Effector memory CD4-positive, alpha-beta T cell (primary cell): ENCODE measurements around the gene INSIG1.

Experiments used
- DNase-seq, 3 donors: peaks; one replicate each; pipeline ENCODE4 v3.0.0-alpha.2; 2020
- H3K27ac ChIP-seq: 2 replicates; pipeline ENCODE4 v1.7.0; 2013; ENCODE audit warnings: mild to moderate bottlenecking, low read length, moderate library complexity; ENCODE audit not compliant: insufficient read depth, poor library complexity, severe bottlenecking
- H3K27me3 ChIP-seq: replicated peaks from 2 replicates; pipeline ENCODE4 v1.7.0; 2013; ENCODE audit warnings: mild to moderate bottlenecking, low read length; ENCODE audit not compliant: insufficient read depth, control insufficient read depth, poor library complexity, severe bottlenecking
- H3K36me3 ChIP-seq: 2 replicates; pipeline ENCODE4 v1.7.0; 2013; ENCODE audit warnings: mild to moderate bottlenecking, low read length, moderate library complexity; ENCODE audit not compliant: control insufficient read depth, insufficient read depth
- H3K4me1 ChIP-seq: 2 replicates; pipeline ENCODE4 v1.7.0; 2013; ENCODE audit warnings: low read length, mild to moderate bottlenecking; ENCODE audit not compliant: control insufficient read depth, insufficient read depth, poor library complexity, severe bottlenecking
- H3K4me3 ChIP-seq: 2 replicates; pipeline ENCODE4 v1.7.0; 2013; ENCODE audit warnings: low read length, low read depth, mild to moderate bottlenecking; ENCODE audit not compliant: insufficient read depth, poor library complexity, severe bottlenecking
- H3K9me3 ChIP-seq: 2 replicates; pipeline ENCODE4 v1.7.0; 2013; ENCODE audit warnings: mild to moderate bottlenecking, low read length, moderate library complexity; ENCODE audit not compliant: control insufficient read depth

INSIG1 gene

GRCh38 chr7:155292680-155293226, 4.9 kb upstream of the INSIG1 start:
- Histone ChIP-seq H3K27me3 (no peaks in the 10 kb centered on the region), H3K4me3 (no peak overlapping the region), H3K36me3 (no peaks in the 10 kb centered on the region), H3K9me3 (no peaks in the 10 kb centered on the region), H3K27ac (no peak overlapping the region), H3K4me1 (peaks cover 9% of the 10 kb centered on the region)
- no peak for DNase-seq

- Histone ChIP-seq H3K4me1 (peaks cover 17% of the 10 kb centered on the region), H3K27ac (no peak overlapping the region), H3K4me3 (no peak overlapping the region), H3K27me3 (no peaks in the 10 kb centered on the region), H3K36me3 (no peaks in the 10 kb centered on the region), H3K9me3 (no peaks in the 10 kb centered on the region)
- no peak for DNase-seq
Observed at GRCh38 chr7:155293721-155294510, 3.8 kb upstream of the INSIG1 start.

GRCh38 chr7:155294511-155294778, 3.2 kb upstream of the INSIG1 start:
- Histone ChIP-seq H3K4me1 (peaks cover 20% of the 10 kb centered on the region), H3K27ac (no peak overlapping the region), H3K4me3 (no peak overlapping the region), H3K27me3 (no peaks in the 10 kb centered on the region), H3K9me3 (no peaks in the 10 kb centered on the region), H3K36me3 (no peaks in the 10 kb centered on the region)
- DNase-seq = no peak

GRCh38 chr7:155295511-155295910, 2.2 kb upstream of the INSIG1 start:
- H3K36me3 ChIP-seq = no peaks in the 10 kb centered on the region
- H3K27me3 ChIP-seq = no peaks in the 10 kb centered on the region
- no peaks in the 10 kb centered on the region for H3K9me3 ChIP-seq
- H3K4me1 ChIP-seq = peaks cover 28% of the 10 kb centered on the region
- no peak overlapping the region for H3K27ac ChIP-seq
- H3K4me3 ChIP-seq = no peak overlapping the region
- DNase-seq = no peak

GRCh38 chr7:155296006-155296787, 1.5 kb upstream of the INSIG1 start:
- peak overlapping the region; percentile 89 for H3K27ac ChIP-seq
- peak overlapping the region; percentile 30 for H3K4me3 ChIP-seq

GRCh38 chr7:155296788-155297516, 726 bp upstream of the INSIG1 start:
- Histone ChIP-seq H3K27me3 (no peaks in the 10 kb centered on the region), H3K27ac (peak overlapping the region; percentile 89), H3K9me3 (no peaks in the 10 kb centered on the region), H3K36me3 (no peaks in the 10 kb centered on the region), H3K4me3 (peak overlapping the region; percentile 30), H3K4me1 (peaks cover 31% of the 10 kb centered on the region)
- peak; percentile 75 to 86 (median 83) for DNase-seq

More at GRCh38 chr7:155296006-155296787, 1.5 kb upstream of the INSIG1 start:
- Histone ChIP-seq H3K36me3 (no peaks in the 10 kb centered on the region), H3K9me3 (no peaks in the 10 kb centered on the region), H3K27me3 (no peaks in the 10 kb centered on the region), H3K4me1 (peaks cover 28% of the 10 kb centered on the region)
- DNase-seq = no peak

- H3K4me3 ChIP-seq = peak overlapping the region; percentile 55
- peak in 1 of 3 donors; percentile 8 for DNase-seq
Observed at GRCh38 chr7:155298288-155298833, 683 bp downstream of the INSIG1 start.

GRCh38 chr7:155298834-155299534, 1.3 kb downstream of the INSIG1 start:
- H3K9me3 ChIP-seq = no peaks in the 10 kb centered on the region
- DNase-seq = peak; percentile 94 to 97 (median 96)

More at GRCh38 chr7:155298288-155298833, 683 bp downstream of the INSIG1 start:
- peaks cover 10% of the 10 kb centered on the region for H3K36me3 ChIP-seq
- peaks cover 31% of the 10 kb centered on the region for H3K4me1 ChIP-seq
- H3K27ac ChIP-seq = peak overlapping the region; percentile 89
- H3K9me3 ChIP-seq = no peaks in the 10 kb centered on the region
- H3K27me3 ChIP-seq = no peaks in the 10 kb centered on the region

GRCh38 chr7:155299535-155300202, 2.0 kb downstream of the INSIG1 start:
- Histone ChIP-seq H3K36me3 (peaks cover 19% of the 10 kb centered on the region), H3K4me3 (peak overlapping the region; percentile 23), H3K27me3 (no peaks in the 10 kb centered on the region), H3K27ac (peak overlapping the region; percentile 89), H3K4me1 (peaks cover 31% of the 10 kb centered on the region), H3K9me3 (no peaks in the 10 kb centered on the region)
- peak in 2 of 3 donors; percentile 24 to 26 for DNase-seq

More at GRCh38 chr7:155298834-155299534, 1.3 kb downstream of the INSIG1 start:
- peaks cover 31% of the 10 kb centered on the region for H3K4me1 ChIP-seq
- no peaks in the 10 kb centered on the region for H3K27me3 ChIP-seq
- peak overlapping the region; percentile 89 for H3K27ac ChIP-seq
- peaks cover 16% of the 10 kb centered on the region for H3K36me3 ChIP-seq
- peak overlapping the region; percentile 55 for H3K4me3 ChIP-seq
